ENCODE results near the gene ZFPM1. TPM values are rescaled to one million over a fixed set of nuclear protein-coding genes. Genes with fewer than 3 reads are reported as not detected.

Gene ZFPM1
- total and polyA plus RNA-seq, 2 experiments from 2014 or later: 0.53 to 2.2 TPM

DNA sequence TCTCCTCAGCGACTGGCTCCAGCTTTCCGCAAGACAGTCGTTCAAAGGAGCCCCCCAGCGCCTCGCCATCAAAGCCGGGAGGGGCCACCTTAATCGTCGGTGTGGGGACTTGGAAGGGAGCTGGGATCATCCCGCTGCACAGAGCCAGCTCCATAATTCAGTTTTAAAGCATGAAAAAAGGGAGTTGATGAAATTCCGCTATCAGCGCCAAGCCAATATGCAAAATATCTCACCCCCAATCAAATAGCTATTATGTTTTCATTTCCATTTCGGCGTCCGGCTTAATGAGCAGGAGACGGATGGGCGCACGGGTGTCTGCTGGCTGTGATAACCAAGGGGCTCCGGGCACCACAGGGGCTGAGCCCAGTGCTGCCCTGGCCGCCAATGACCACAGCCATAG, 27.7 kb downstream of the ZFPM1 start:
- DNase-seq (ENCODE audit: low spot score): no peak
- H3K4me3 ChIP-seq: no peak overlapping the region
- H4K20me1 ChIP-seq (replicated peaks; ENCODE audit: insufficient read depth): no peaks in the 10 kb centered on the region
- H3K9me2 ChIP-seq (ENCODE audit: insufficient read depth): no peaks in the 10 kb centered on the region
- H2AFZ ChIP-seq: no peak overlapping the region
- TF ChIP-seq ZNF114 (CRISPR knock-in tag; IDR thresholded peaks at IDR 0.05) (no peak), EZH2phosphoT487 (IDR thresholded peaks at IDR 0.05; ENCODE audit: unreplicated experiment) (no peak), JUNB (IDR thresholded peaks at IDR 0.05; ENCODE audit: unreplicated experiment) (no peak), NANOG (IDR thresholded peaks at IDR 0.05; ENCODE audit: borderline replicate concordance) (no peak), ZNF331 (CRISPR knock-in tag; IDR thresholded peaks at IDR 0.05; ENCODE audit: low read depth) (no peak), POLR2AphosphoS5 (IDR thresholded peaks at IDR 0.05; ENCODE audit: low read depth) (no peak), EZH2 (IDR thresholded peaks at IDR 0.05; ENCODE audit: low read depth, unreplicated experiment) (no peak), STAT1 (IDR thresholded peaks at IDR 0.05; ENCODE audit: unreplicated experiment) (no peak), CREB1 (CRISPR knock-in tag; IDR thresholded peaks at IDR 0.05; ENCODE audit: low read depth) (no peak)
- TF ChIP-seq, protein P1, sequence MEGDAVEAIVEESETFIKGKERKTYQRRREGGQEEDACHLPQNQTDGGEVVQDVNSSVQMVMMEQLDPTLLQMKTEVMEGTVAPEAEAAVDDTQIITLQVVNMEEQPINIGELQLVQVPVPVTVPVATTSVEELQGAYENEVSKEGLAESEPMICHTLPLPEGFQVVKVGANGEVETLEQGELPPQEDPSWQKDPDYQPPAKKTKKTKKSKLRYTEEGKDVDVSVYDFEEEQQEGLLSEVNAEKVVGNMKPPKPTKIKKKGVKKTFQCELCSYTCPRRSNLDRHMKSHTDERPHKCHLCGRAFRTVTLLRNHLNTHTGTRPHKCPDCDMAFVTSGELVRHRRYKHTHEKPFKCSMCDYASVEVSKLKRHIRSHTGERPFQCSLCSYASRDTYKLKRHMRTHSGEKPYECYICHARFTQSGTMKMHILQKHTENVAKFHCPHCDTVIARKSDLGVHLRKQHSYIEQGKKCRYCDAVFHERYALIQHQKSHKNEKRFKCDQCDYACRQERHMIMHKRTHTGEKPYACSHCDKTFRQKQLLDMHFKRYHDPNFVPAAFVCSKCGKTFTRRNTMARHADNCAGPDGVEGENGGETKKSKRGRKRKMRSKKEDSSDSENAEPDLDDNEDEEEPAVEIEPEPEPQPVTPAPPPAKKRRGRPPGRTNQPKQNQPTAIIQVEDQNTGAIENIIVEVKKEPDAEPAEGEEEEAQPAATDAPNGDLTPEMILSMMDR (conservative IDR thresholded peaks at IDR 0.05; ENCODE audit: low read depth in 2 of 2): no peak
- TF ChIP-seq, protein P2, sequence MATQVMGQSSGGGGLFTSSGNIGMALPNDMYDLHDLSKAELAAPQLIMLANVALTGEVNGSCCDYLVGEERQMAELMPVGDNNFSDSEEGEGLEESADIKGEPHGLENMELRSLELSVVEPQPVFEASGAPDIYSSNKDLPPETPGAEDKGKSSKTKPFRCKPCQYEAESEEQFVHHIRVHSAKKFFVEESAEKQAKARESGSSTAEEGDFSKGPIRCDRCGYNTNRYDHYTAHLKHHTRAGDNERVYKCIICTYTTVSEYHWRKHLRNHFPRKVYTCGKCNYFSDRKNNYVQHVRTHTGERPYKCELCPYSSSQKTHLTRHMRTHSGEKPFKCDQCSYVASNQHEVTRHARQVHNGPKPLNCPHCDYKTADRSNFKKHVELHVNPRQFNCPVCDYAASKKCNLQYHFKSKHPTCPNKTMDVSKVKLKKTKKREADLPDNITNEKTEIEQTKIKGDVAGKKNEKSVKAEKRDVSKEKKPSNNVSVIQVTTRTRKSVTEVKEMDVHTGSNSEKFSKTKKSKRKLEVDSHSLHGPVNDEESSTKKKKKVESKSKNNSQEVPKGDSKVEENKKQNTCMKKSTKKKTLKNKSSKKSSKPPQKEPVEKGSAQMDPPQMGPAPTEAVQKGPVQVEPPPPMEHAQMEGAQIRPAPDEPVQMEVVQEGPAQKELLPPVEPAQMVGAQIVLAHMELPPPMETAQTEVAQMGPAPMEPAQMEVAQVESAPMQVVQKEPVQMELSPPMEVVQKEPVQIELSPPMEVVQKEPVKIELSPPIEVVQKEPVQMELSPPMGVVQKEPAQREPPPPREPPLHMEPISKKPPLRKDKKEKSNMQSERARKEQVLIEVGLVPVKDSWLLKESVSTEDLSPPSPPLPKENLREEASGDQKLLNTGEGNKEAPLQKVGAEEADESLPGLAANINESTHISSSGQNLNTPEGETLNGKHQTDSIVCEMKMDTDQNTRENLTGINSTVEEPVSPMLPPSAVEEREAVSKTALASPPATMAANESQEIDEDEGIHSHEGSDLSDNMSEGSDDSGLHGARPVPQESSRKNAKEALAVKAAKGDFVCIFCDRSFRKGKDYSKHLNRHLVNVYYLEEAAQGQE (IDR thresholded peaks at IDR 0.05; ENCODE audit: unreplicated experiment): no peak
- TF ChIP-seq, protein P3, sequence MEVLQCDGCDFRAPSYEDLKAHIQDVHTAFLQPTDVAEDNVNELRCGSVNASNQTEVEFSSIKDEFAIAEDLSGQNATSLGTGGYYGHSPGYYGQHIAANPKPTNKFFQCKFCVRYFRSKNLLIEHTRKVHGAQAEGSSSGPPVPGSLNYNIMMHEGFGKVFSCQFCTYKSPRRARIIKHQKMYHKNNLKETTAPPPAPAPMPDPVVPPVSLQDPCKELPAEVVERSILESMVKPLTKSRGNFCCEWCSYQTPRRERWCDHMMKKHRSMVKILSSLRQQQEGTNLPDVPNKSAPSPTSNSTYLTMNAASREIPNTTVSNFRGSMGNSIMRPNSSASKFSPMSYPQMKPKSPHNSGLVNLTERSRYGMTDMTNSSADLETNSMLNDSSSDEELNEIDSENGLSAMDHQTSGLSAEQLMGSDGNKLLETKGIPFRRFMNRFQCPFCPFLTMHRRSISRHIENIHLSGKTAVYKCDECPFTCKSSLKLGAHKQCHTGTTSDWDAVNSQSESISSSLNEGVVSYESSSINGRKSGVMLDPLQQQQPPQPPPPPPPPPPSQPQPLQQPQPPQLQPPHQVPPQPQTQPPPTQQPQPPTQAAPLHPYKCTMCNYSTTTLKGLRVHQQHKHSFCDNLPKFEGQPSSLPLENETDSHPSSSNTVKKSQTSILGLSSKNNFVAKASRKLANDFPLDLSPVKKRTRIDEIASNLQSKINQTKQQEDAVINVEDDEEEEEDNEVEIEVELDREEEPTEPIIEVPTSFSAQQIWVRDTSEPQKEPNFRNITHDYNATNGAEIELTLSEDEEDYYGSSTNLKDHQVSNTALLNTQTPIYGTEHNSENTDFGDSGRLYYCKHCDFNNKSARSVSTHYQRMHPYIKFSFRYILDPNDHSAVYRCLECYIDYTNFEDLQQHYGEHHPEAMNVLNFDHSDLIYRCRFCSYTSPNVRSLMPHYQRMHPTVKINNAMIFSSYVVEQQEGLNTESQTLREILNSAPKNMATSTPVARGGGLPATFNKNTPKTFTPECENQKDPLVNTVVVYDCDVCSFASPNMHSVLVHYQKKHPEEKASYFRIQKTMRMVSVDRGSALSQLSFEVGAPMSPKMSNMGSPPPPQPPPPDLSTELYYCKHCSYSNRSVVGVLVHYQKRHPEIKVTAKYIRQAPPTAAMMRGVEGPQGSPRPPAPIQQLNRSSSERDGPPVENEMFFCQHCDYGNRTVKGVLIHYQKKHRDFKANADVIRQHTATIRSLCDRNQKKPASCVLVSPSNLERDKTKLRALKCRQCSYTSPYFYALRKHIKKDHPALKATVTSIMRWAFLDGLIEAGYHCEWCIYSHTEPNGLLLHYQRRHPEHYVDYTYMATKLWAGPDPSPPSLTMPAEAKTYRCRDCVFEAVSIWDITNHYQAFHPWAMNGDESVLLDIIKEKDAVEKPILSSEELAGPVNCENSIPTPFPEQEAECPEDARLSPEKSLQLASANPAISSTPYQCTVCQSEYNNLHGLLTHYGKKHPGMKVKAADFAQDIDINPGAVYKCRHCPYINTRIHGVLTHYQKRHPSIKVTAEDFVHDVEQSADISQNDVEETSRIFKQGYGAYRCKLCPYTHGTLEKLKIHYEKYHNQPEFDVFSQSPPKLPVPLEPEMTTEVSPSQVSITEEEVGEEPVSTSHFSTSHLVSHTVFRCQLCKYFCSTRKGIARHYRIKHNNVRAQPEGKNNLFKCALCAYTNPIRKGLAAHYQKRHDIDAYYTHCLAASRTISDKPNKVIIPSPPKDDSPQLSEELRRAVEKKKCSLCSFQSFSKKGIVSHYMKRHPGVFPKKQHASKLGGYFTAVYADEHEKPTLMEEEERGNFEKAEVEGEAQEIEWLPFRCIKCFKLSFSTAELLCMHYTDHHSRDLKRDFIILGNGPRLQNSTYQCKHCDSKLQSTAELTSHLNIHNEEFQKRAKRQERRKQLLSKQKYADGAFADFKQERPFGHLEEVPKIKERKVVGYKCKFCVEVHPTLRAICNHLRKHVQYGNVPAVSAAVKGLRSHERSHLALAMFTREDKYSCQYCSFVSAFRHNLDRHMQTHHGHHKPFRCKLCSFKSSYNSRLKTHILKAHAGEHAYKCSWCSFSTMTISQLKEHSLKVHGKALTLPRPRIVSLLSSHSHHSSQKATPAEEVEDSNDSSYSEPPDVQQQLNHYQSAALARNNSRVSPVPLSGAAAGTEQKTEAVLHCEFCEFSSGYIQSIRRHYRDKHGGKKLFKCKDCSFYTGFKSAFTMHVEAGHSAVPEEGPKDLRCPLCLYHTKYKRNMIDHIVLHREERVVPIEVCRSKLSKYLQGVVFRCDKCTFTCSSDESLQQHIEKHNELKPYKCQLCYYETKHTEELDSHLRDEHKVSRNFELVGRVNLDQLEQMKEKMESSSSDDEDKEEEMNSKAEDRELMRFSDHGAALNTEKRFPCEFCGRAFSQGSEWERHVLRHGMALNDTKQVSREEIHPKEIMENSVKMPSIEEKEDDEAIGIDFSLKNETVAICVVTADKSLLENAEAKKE (CRISPR knock-in tag; IDR thresholded peaks at IDR 0.05): no peak
- TF ChIP-seq, protein P4, sequence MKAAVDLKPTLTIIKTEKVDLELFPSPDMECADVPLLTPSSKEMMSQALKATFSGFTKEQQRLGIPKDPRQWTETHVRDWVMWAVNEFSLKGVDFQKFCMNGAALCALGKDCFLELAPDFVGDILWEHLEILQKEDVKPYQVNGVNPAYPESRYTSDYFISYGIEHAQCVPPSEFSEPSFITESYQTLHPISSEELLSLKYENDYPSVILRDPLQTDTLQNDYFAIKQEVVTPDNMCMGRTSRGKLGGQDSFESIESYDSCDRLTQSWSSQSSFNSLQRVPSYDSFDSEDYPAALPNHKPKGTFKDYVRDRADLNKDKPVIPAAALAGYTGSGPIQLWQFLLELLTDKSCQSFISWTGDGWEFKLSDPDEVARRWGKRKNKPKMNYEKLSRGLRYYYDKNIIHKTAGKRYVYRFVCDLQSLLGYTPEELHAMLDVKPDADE (IDR thresholded peaks at IDR 0.05): no peak
- Mint-ChIP-seq H3K36me3 (ENCODE audit: low read depth) (no peaks in the 10 kb centered on the region), H3K9me3 (no peaks in the 10 kb centered on the region), H3K4me1 (peaks cover 2% of the 10 kb centered on the region), H3K4me3 (no peak overlapping the region), H3K27ac (no peak overlapping the region), H3K27me3 (ENCODE audit: insufficient read depth, low read depth, poor library complexity) (peaks cover 9% of the 10 kb centered on the region)
- H3K4me1 ChIP-seq (ENCODE audit: insufficient read depth): no peaks in the 10 kb centered on the region
- no peaks in the 10 kb centered on the region for H3F3A ChIP-seq (replicated peaks; ENCODE audit: low read depth)
- ATAC-seq: no peak
- no peak overlapping the region for H3K27ac ChIP-seq (ENCODE audit: low read depth)
- no peaks in the 10 kb centered on the region for H3K79me2 ChIP-seq (replicated peaks; ENCODE audit: insufficient read depth)
- no peaks in the 10 kb centered on the region for H3K27me3 ChIP-seq (ENCODE audit: insufficient read depth)
- H3K36me3 ChIP-seq (ENCODE audit: insufficient read depth): no peaks in the 10 kb centered on the region
- H3K4me2 ChIP-seq: no peak overlapping the region

Data from GM23338 (cell line).